PC-9 (cell line): ENCODE data around the gene ATF6.

ENCODE experiments used
- EZH2 ChIP-seq: fragments of 200-600 bp; sonication (generic); IDR thresholded peaks from 2 replicates; pipeline ENCODE4 v1.8.0; 2017; ENCODE audit warnings: antibody characterized with exemption, low read depth
- TF ChIP-seq, protein P1 (sequence below): fragments of 200-600 bp; sonication (generic); conservative IDR thresholded peaks from 2 replicates; pipeline ENCODE4 v1.6.1; 2017; ENCODE audit warnings: mixed run types, antibody characterized with exemption, mild to moderate bottlenecking, moderate library complexity

GRCh38 chr1:161943737-161944136 is 177.6 kb downstream of the ATF6 start:
- TF ChIP-seq, protein P1, sequence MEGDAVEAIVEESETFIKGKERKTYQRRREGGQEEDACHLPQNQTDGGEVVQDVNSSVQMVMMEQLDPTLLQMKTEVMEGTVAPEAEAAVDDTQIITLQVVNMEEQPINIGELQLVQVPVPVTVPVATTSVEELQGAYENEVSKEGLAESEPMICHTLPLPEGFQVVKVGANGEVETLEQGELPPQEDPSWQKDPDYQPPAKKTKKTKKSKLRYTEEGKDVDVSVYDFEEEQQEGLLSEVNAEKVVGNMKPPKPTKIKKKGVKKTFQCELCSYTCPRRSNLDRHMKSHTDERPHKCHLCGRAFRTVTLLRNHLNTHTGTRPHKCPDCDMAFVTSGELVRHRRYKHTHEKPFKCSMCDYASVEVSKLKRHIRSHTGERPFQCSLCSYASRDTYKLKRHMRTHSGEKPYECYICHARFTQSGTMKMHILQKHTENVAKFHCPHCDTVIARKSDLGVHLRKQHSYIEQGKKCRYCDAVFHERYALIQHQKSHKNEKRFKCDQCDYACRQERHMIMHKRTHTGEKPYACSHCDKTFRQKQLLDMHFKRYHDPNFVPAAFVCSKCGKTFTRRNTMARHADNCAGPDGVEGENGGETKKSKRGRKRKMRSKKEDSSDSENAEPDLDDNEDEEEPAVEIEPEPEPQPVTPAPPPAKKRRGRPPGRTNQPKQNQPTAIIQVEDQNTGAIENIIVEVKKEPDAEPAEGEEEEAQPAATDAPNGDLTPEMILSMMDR: no peak
- no peak for TF ChIP-seq EZH2
